ENCODE results near the gene RPL36A. TPM values are rescaled to one million over a fixed set of nuclear protein-coding genes. Genes with fewer than 3 reads are reported as not detected.

The RPL36A gene
- total and polyA plus RNA-seq, 9 of the 15 experiments (the other 6 are each of a cell fraction or from before 2014, with no cell fraction given): 412 to 4,539 (median 3,209) TPM

GRCh38 chrX:101348452-101349192 is 42.2 kb upstream of the RPL36A start, which contains the start of gene TIMM8A (continued):
- TF ChIP-seq CHD7 (IDR thresholded peaks at IDR 0.05; ENCODE audit: low read depth, low read length): no peak
- no peak for TF ChIP-seq ZNF764 (CRISPR knock-in tag; IDR thresholded peaks at IDR 0.05; ENCODE audit: low read depth)
- no peak for TF ChIP-seq ZNF121 (CRISPR knock-in tag; conservative IDR thresholded peaks at IDR 0.05)
- no peak for TF ChIP-seq KDM2B (CRISPR knock-in tag; IDR thresholded peaks at IDR 0.05)
- TF ChIP-seq, protein P1, sequence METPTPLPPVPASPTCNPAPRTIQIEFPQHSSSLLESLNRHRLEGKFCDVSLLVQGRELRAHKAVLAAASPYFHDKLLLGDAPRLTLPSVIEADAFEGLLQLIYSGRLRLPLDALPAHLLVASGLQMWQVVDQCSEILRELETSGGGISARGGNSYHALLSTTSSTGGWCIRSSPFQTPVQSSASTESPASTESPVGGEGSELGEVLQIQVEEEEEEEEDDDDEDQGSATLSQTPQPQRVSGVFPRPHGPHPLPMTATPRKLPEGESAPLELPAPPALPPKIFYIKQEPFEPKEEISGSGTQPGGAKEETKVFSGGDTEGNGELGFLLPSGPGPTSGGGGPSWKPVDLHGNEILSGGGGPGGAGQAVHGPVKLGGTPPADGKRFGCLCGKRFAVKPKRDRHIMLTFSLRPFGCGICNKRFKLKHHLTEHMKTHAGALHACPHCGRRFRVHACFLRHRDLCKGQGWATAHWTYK (CRISPR knock-in tag; IDR thresholded peaks at IDR 0.05): no peak
- no peak for TF ChIP-seq TAF7 (tag; IDR thresholded peaks at IDR 0.05)
- TF ChIP-seq KDM1A (IDR thresholded peaks at IDR 0.05): no peak
- no peak for TF ChIP-seq ZFPM2 (CRISPR knock-in tag; IDR thresholded peaks at IDR 0.05)
- TF ChIP-seq HMBOX1 (IDR thresholded peaks at IDR 0.05): peak; percentile 81
- TF ChIP-seq RBM22 (IDR thresholded peaks at IDR 0.05; ENCODE audit: low read depth, low read length, poor library complexity, severe bottlenecking): no peak
- TF ChIP-seq CHCHD3 (CRISPR knock-in tag; IDR thresholded peaks at IDR 0.05): no peak
- no peak for TF ChIP-seq ZNF124 (CRISPR knock-in tag; IDR thresholded peaks at IDR 0.05)
- TF ChIP-seq, protein P2, sequence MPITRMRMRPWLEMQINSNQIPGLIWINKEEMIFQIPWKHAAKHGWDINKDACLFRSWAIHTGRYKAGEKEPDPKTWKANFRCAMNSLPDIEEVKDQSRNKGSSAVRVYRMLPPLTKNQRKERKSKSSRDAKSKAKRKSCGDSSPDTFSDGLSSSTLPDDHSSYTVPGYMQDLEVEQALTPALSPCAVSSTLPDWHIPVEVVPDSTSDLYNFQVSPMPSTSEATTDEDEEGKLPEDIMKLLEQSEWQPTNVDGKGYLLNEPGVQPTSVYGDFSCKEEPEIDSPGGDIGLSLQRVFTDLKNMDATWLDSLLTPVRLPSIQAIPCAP (CRISPR knock-in tag; IDR thresholded peaks at IDR 0.05; ENCODE audit: borderline replicate concordance): no peak
- no peak for TF ChIP-seq WHSC1 (IDR thresholded peaks at IDR 0.05; ENCODE audit: low read length)

All from K562 (cell line).